ENCODE measurements around the gene ARPC3. TPM values are rescaled to one million over a fixed set of nuclear protein-coding genes. Genes with fewer than 3 reads are reported as not detected.
"Not testable (repeated sequence)": the region's sequence is repeated elsewhere in the genome, so short reads cannot be mapped to it uniquely, and the experiment has no call there.

ARPC3 gene
- 102 TPM for total RNA-seq
- long read RNA-seq, transcript ARPC3-201 (7 exons, 1,014 nt), result major isoform, 47 of 48 reads
- long read RNA-seq, partial matches to known transcripts, result 1 of 48 reads
- long read RNA-seq, other reads (novel, unspliced or antisense), result 0 of 48 reads

- DNase-seq (ENCODE audit: low spot score), result peak; percentile 98
- intact Hi-C loops (cut with DNase I), result loop anchor here (2.0 kb wide), 1 partner anchor 151 kb away; no protein-coding TSS in a partner anchor
These were observed at the start of gene ARPC3 for GRCh38 chr12:110449799-110450497. Gene ARPC3 (minus strand): TSS chr12:110450337. CDS start chr12:110450260, 77 bp downstream.

- no peak for DNase-seq (ENCODE audit: low spot score)
- intact Hi-C loops (cut with DNase I), result no loop called here
These were observed 49.0 kb upstream of the ARPC3 start for GRCh38 chr12:110498984-110499706.

GRCh38 chr12:110475426-110475825, 25.3 kb upstream of the ARPC3 start:
- intact Hi-C loops (cut with DNase I), result no loop called here
- no peak for DNase-seq (ENCODE audit: low spot score)

GRCh38 chr12:110468214-110469048, 18.3 kb upstream of the ARPC3 start, which contains the start of the genes FAM216A and GPN3:
Gene FAM216A (plus strand): TSS chr12:110468845. CDS start chr12:110468876, 31 bp downstream.
Gene GPN3 (minus strand): TSS chr12:110468257. CDS start chr12:110468203, 54 bp downstream.
- intact Hi-C loops (cut with DNase I), result loop anchor here (1.0 to 5.0 kb wide), 2 partner anchors 34 to 134 kb away; partner anchors contain the start of genes RAD9B and VPS29
- peak; percentile 98 for DNase-seq (ENCODE audit: low spot score)

GRCh38 chr12:110467847-110468213, 17.7 kb upstream of the ARPC3 start:
- intact Hi-C loops (cut with DNase I), result loop anchor here (1.0 to 5.0 kb wide), 2 partner anchors 34 to 134 kb away; partner anchors contain the start of genes RAD9B and VPS29
- no peak for DNase-seq (ENCODE audit: low spot score)

GRCh38 chr12:110466791-110467190, 16.7 kb upstream of the ARPC3 start:
- intact Hi-C loops (cut with DNase I), result loop anchor here (5.0 kb wide), 1 partner anchor 136 kb away; no protein-coding TSS in a partner anchor
- DNase-seq (ENCODE audit: low spot score), result no peak

GRCh38 chr12:110465765-110466164, 15.6 kb upstream of the ARPC3 start:
- DNase-seq (ENCODE audit: low spot score), result not testable (repeated sequence)
- intact Hi-C loops (cut with DNase I), result loop anchor here (5.0 kb wide), 1 partner anchor 137 kb away; no protein-coding TSS in a partner anchor

GRCh38 chr12:110465024-110465423, 14.9 kb upstream of the ARPC3 start:
- DNase-seq (ENCODE audit: low spot score), result no peak

GRCh38 chr12:110461189-110461588, 11.1 kb upstream of the ARPC3 start:
- DNase-seq (ENCODE audit: low spot score); intact Hi-C loops (cut with DNase I): not testable (repeated sequence)

More at GRCh38 chr12:110465024-110465423, 14.9 kb upstream of the ARPC3 start:
- intact Hi-C loops (cut with DNase I), result loop anchor here (5.0 kb wide), 1 partner anchor 137 kb away; no protein-coding TSS in a partner anchor

- intact Hi-C loops (cut with DNase I), result no loop called here
- no peak for DNase-seq (ENCODE audit: low spot score)
These were observed 8.6 kb upstream of the ARPC3 start for GRCh38 chr12:110458756-110459155.

- intact Hi-C loops (cut with DNase I), result loop anchor here (2.0 kb wide), 1 partner anchor 435 kb away; no protein-coding TSS in a partner anchor
- no peak for DNase-seq (ENCODE audit: low spot score)
These were observed 3.6 kb upstream of the ARPC3 start for GRCh38 chr12:110453569-110454296.

- intact Hi-C loops (cut with DNase I), result loop anchor here (2.0 kb wide), 1 partner anchor 150 kb away; no protein-coding TSS in a partner anchor
- DNase-seq (ENCODE audit: low spot score), result no peak
These were observed 1.1 kb upstream of the ARPC3 start for GRCh38 chr12:110451263-110451662.

GRCh38 chr12:110444455-110444854, 5.7 kb downstream of the ARPC3 start:
- intact Hi-C loops (cut with DNase I), result no loop called here
- DNase-seq (ENCODE audit: low spot score), result no peak

GRCh38 chr12:110436231-110436630, 13.9 kb downstream of the ARPC3 start:
- intact Hi-C loops (cut with DNase I), result no loop called here

GRCh38 chr12:110431957-110432587, 18.1 kb downstream of the ARPC3 start:
- no peak for DNase-seq (ENCODE audit: low spot score)

More at GRCh38 chr12:110436231-110436630, 13.9 kb downstream of the ARPC3 start:
- DNase-seq (ENCODE audit: low spot score), result no peak

GRCh38 chr12:110429676-110430075, 20.5 kb downstream of the ARPC3 start:
- DNase-seq (ENCODE audit: low spot score); intact Hi-C loops (cut with DNase I): not testable (repeated sequence)

More at GRCh38 chr12:110431957-110432587, 18.1 kb downstream of the ARPC3 start:
- intact Hi-C loops (cut with DNase I), result loop anchor here (1.0 kb wide), 1 partner anchor 332 kb away; no protein-coding TSS in a partner anchor

- DNase-seq (ENCODE audit: low spot score), result no peak
- intact Hi-C loops (cut with DNase I), result no loop called here
These were observed 23.7 kb downstream of the ARPC3 start for GRCh38 chr12:110426406-110426805.

- intact Hi-C loops (cut with DNase I), result no loop called here
- DNase-seq (ENCODE audit: low spot score), result no peak
These were observed 25.9 kb downstream of the ARPC3 start for GRCh38 chr12:110424237-110424636.

All from cardiac septum (tissue), 1 donor.